ENCODE results near the gene MPP3. TPM values are rescaled to one million over a fixed set of nuclear protein-coding genes. Genes with fewer than 3 reads are reported as not detected.

The MPP3 gene
- total and polyA plus RNA-seq, 10 of the 15 experiments (the other 5 are each of a cell fraction or from before 2014, with no cell fraction given): not detected

DNA sequence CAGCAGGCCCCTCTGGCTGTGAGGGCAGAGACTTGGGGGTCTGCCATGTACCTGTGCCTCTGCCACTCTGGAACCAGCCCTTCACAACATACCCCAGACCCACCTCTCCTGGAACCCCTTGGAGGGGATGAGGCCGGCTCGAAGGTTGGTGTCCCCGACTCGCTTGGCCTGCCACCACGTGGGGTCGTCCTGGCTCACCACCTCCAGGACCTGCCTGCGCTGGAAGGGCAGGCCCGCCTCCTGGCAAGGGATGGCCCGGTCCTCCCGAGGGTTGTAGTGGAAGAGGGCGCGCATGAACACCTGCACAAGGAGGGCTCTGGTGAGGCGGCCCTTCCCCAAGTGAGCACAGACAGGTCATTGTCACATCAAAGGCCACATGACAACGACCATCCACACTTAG is 12.2 kb downstream of the MPP3 start:
- 45% methylated on average over 14 of the region's 14 CpGs for WGBS (ENCODE audit: insufficient coverage, insufficient replicate concordance, low lambda C conversion rate, missing lambda C conversion rate)
- H3K4me2 ChIP-seq (ENCODE audit: control insufficient read depth, insufficient read depth): no peak overlapping the region
- ChIA-PET SMC1A (ENCODE audit: uncharacterized antibody, unreplicated experiment) (no interaction called here), RAD21 (ENCODE audit: unreplicated experiment) (interaction anchor here (0.6 kb wide), 1 partner anchor 22 kb away, joined by 3 read pairs; no protein-coding TSS in a partner anchor), CTCF (interaction anchor here (0.5 to 1.3 kb wide), 2 partner anchors 20 to 175 kb away, joined by 3 read pairs; no protein-coding TSS in a partner anchor), POLR2A (no interaction called here)
- no peak overlapping the region for H3K9ac ChIP-seq (ENCODE audit: control insufficient read depth, insufficient read depth, low read length)
- no peaks in the 10 kb centered on the region; a peak in 1 of 4 replicates for H3K27me3 ChIP-seq (replicated peaks in 1 of 2; ENCODE audit: control insufficient read depth in 2 of 2, insufficient read depth in 2 of 2, low read length in 1 of 2)
- no peaks in the 10 kb centered on the region for H3K36me3 ChIP-seq (ENCODE audit: control insufficient read depth in 2 of 2, insufficient read depth in 2 of 2, low read length in 1 of 2)
- TF ChIP-seq CEBPB (IDR thresholded peaks at IDR 0.05; ENCODE audit: borderline replicate concordance in 1 of 2, low read depth in 2 of 2, low read length in 2 of 2): no peak
- TF ChIP-seq HDAC2 (IDR thresholded peaks at IDR 0.05): no peak
- TF ChIP-seq BMI1 (IDR thresholded peaks at IDR 0.05; ENCODE audit: borderline replicate concordance): no peak
- TF ChIP-seq ZNF687 (IDR thresholded peaks at IDR 0.05): no peak
- H3K4me1 ChIP-seq (ENCODE audit: control insufficient read depth, insufficient read depth, low read length): no peaks in the 10 kb centered on the region
- no peaks in the 10 kb centered on the region for H4K20me1 ChIP-seq (ENCODE audit: control insufficient read depth, insufficient read depth)
- intact Hi-C loops (cut with micrococcal nuclease; ENCODE audit: unreplicated experiment) (no loop called here), in situ Hi-C loops (cut with MboI) (no loop called here)
- ATAC-seq (no peak), FAIRE-seq (no peak), DNase-seq (ENCODE audit: low read depth, low spot score) (no peak)
- H3K4me3 ChIP-seq: no peak overlapping the region
- H3K9me3 ChIP-seq (replicated peaks; ENCODE audit: control insufficient read depth, insufficient read depth, low read length): no peaks in the 10 kb centered on the region
- H3K27ac ChIP-seq (ENCODE audit: control insufficient read depth, insufficient read depth): no peak overlapping the region
- H3K79me2 ChIP-seq (ENCODE audit: control insufficient read depth, insufficient read depth, low read length): no peaks in the 10 kb centered on the region
- no peak overlapping the region for H2AFZ ChIP-seq (ENCODE audit: control insufficient read depth, low read depth, low read length)
- BruUV-seq (replicated peaks): no TSS peak

Data from GM12878 (cell line).